BE2C (cell line): ENCODE measurements around the gene PIGO.

Experiments
- DNase-seq: peaks from one replicate; pipeline ENCODE4 v3.0.0-alpha.2; 2020
- H3K27me3 ChIP-seq: fragments of 250-450 bp; sonication (Bioruptor Pico); 2 replicates; pipeline ENCODE4 v1.5.1; 2020; ENCODE audit warnings: mild to moderate bottlenecking
- H3K36me3 ChIP-seq: fragments of 250-450 bp; sonication (Bioruptor Pico); 2 replicates; pipeline ENCODE4 v1.5.1; 2020; ENCODE audit warnings: mild to moderate bottlenecking
- H3K4me1 ChIP-seq: fragments of 250-450 bp; sonication (Bioruptor Pico); 2 replicates; pipeline ENCODE4 v1.5.1; 2020
- H3K4me3 ChIP-seq: 2 replicates; pipeline ENCODE4 v1.5.1; 2011; ENCODE audit warnings: low read depth, low read length
- H3K9me3 ChIP-seq: fragments of 250-450 bp; sonication (Bioruptor Pico); 2 replicates; pipeline ENCODE4 v1.5.1; 2020
- CTCF ChIP-seq: IDR thresholded peaks from 2 replicates; pipeline ENCODE4 v1.5.1; 2012; ENCODE audit warnings: mild to moderate bottlenecking, low read depth, low read length

Gene PIGO

GRCh38 chr9:35048511-35048910 lies 47.9 kb downstream of the PIGO start:
- Histone ChIP-seq H3K27me3 (no peaks in the 10 kb centered on the region), H3K4me3 (no peak overlapping the region), H3K4me1 (no peaks in the 10 kb centered on the region), H3K36me3 (peaks cover 2% of the 10 kb centered on the region; the same call in 1 of the 2 replicates), H3K9me3 (no peaks in the 10 kb centered on the region)
- no peak for TF ChIP-seq CTCF
- DNase-seq, result no peak

GRCh38 chr9:35044071-35044470 lies 52.3 kb downstream of the PIGO start:
- Histone ChIP-seq H3K4me1 (no peaks in the 10 kb centered on the region), H3K9me3 (no peaks in the 10 kb centered on the region; the same call in 1 of the 2 replicates), H3K4me3 (no peak overlapping the region), H3K36me3 (no peaks in the 10 kb centered on the region), H3K27me3 (no peaks in the 10 kb centered on the region)
- no peak for DNase-seq
- TF ChIP-seq CTCF, result no peak

- DNase-seq, result no peak
- Histone ChIP-seq H3K4me3 (no peak overlapping the region), H3K36me3 (no peaks in the 10 kb centered on the region), H3K4me1 (no peaks in the 10 kb centered on the region), H3K9me3 (no peaks in the 10 kb centered on the region; the same call in 1 of the 2 replicates), H3K27me3 (no peaks in the 10 kb centered on the region)
- no peak for TF ChIP-seq CTCF
Measured at GRCh38 chr9:35042891-35043545, 53.4 kb downstream of the PIGO start.

- H3K27me3 ChIP-seq, result no peaks in the 10 kb centered on the region
- H3K4me1 ChIP-seq, result no peaks in the 10 kb centered on the region
- no peaks in the 10 kb centered on the region for H3K36me3 ChIP-seq
- DNase-seq, result no peak
- no peak for TF ChIP-seq CTCF
- H3K9me3 ChIP-seq, result no peaks in the 10 kb centered on the region; the same call in 1 of the 2 replicates
- no peak overlapping the region for H3K4me3 ChIP-seq
Measured at GRCh38 chr9:35042081-35042604, 54.2 kb downstream of the PIGO start.
